K562 (cell line): ENCODE data around the gene SRMS. TPM values are rescaled to one million over a fixed set of nuclear protein-coding genes. Genes with fewer than 3 reads are reported as not detected.

ENCODE experiments used
- ATAC-seq: fragments of 200-7000 bp; cut with Tn5 transposase; 3 replicates; pipeline ENCODE4 v1.9.1; 2020; ENCODE audit warnings: moderate library complexity
- BruUV-seq: library from RNA; stranded (reverse); fragments of 400-500 nt; replicated peaks from 2 replicates; lab custom pipeline; 2021; lab: Mats Ljungman, UMichigan
- CTCF ChIA-PET: fragments of 300-600 bp; formaldehyde crosslinking; extraction: SDS; loops from one replicate; lab custom pipeline; 2021; ENCODE audit warnings: low intra/inter-chr PET ratio; lab: Yijun Ruan, JAX
- POLR2A ChIA-PET: fragments of 300-600, 350-650 bp; sonication (Branson Sonifier 250); formaldehyde crosslinking; extraction: SDS; loops from one replicate; lab custom pipeline; 2021; ENCODE audit warnings: antibody characterized with exemption, inconsistent platforms; lab: Yijun Ruan, JAX
- DNase-seq, 4 experiments: peaks; one replicate each; pipeline versions ENCODE4 v3.0.0 to v3.0.0-alpha.2; 2011 to 2018; ENCODE audit warnings: low spot score in 3 of 4, mixed read lengths in 3 of 4; ENCODE audit errors: extremely low read depth in 1 of 4
- FAIRE-seq: peaks from 2 replicates; lab custom pipeline; 2011; peaks lifted over from hg19 to GRCh38; lab: Jason Lieb, UNC
- H2AFZ ChIP-seq: 2 replicates; pipeline ENCODE4 v1.6.0; 2011; ENCODE audit warnings: low read depth, low read length, control low read depth, inconsistent platforms
- H3K27ac ChIP-seq: fragments of 200-600 bp; 3 replicates; pipeline ENCODE4 v1.8.0; 2011; ENCODE audit warnings: low read depth, mild to moderate bottlenecking, control low read depth, inconsistent platforms, low read length, moderate library complexity, mixed read lengths; ENCODE audit errors: extremely low read depth
- H3K27me3 ChIP-seq, 2 experiments: fragments of 300-600 bp in 1 of 2; 2 replicates in 1 of 2; 3 replicates in 1 of 2; pipeline versions ENCODE4 v1.6.0 to v1.8.0; 2011; ENCODE audit warnings: inconsistent platforms in 2 of 2, low read length in 2 of 2, mild to moderate bottlenecking in 1 of 2, mixed read lengths in 1 of 2, moderate library complexity in 1 of 2; ENCODE audit not compliant: control insufficient read depth in 2 of 2, insufficient read depth in 2 of 2
- H3K36me3 ChIP-seq: fragments of 300-600 bp; 3 replicates; pipeline ENCODE4 v1.8.0; 2011; ENCODE audit warnings: mild to moderate bottlenecking, low read length, inconsistent platforms; ENCODE audit not compliant: control insufficient read depth, insufficient read depth
- H3K4me1 ChIP-seq, 2 experiments: fragments of 200-600 bp in 1 of 2; replicated peaks in 1 of 2; 2 replicates in 1 of 2; 3 replicates in 1 of 2; pipeline versions ENCODE4 v1.5.1 to v1.8.0; 2011; ENCODE audit warnings: inconsistent platforms in 2 of 2, low read length in 2 of 2, mild to moderate bottlenecking in 1 of 2, mixed read lengths in 1 of 2, moderate library complexity in 1 of 2; ENCODE audit not compliant: control insufficient read depth in 2 of 2, insufficient read depth in 2 of 2
- H3K4me2 ChIP-seq: 2 replicates; pipeline ENCODE4 v1.6.1; 2011; ENCODE audit warnings: low read length, control low read depth, inconsistent platforms, mixed read lengths; ENCODE audit not compliant: insufficient read depth
- H3K4me3 ChIP-seq: fragments of 200-600 bp; sonication (generic), shearing (Covaris generic); 2 replicates; pipeline ENCODE4 v1.5.1; 2016; ENCODE audit warnings: control low read depth, inconsistent platforms
- H3K79me2 ChIP-seq: fragments of 200-600 bp; 3 replicates; pipeline ENCODE4 v1.8.0; 2011; ENCODE audit warnings: low read length, inconsistent platforms; ENCODE audit not compliant: control insufficient read depth, insufficient read depth
- H3K9ac ChIP-seq, 2 experiments: 2 replicates each; pipeline versions ENCODE4 v1.6.0 to v1.6.1; 2011; ENCODE audit warnings: low read depth in 2 of 2, low read length in 2 of 2, control low read depth in 1 of 2, inconsistent platforms in 1 of 2, mild to moderate bottlenecking in 1 of 2, mixed read lengths in 1 of 2; ENCODE audit not compliant: insufficient read depth in 1 of 2
- H3K9me1 ChIP-seq: one replicate; pipeline ENCODE4 v1.6.0; 2011; ENCODE audit warnings: inconsistent platforms, mild to moderate bottlenecking, low read length, moderate library complexity; ENCODE audit not compliant: control insufficient read depth, insufficient read depth
- H3K9me3 ChIP-seq: replicated peaks from 2 replicates; pipeline ENCODE4 v1.5.1; 2011; ENCODE audit warnings: low read depth, low read length, inconsistent platforms; ENCODE audit not compliant: control insufficient read depth, insufficient read depth
- H4K20me1 ChIP-seq: replicated peaks from 2 replicates; pipeline ENCODE4 v1.6.1; 2011; ENCODE audit warnings: low read length, inconsistent platforms, mixed read lengths; ENCODE audit not compliant: control insufficient read depth, insufficient read depth
- ATF1 ChIP-seq, 2 experiments: fragments of 450-650 bp in 1 of 2; IDR thresholded peaks; 2 replicates each; pipeline ENCODE4 v1.6.1; 2016; ENCODE audit warnings: missing compliant biosample characterization in 1 of 2, missing genetic modification characterization in 1 of 2
- CBX8 ChIP-seq: fragments of 200-600 bp; sonication (generic); IDR thresholded peaks from 2 replicates; pipeline ENCODE4 v1.6.1; 2012; ENCODE audit warnings: borderline replicate concordance, mixed run types, low read depth, mild to moderate bottlenecking, moderate library complexity, mixed read lengths, low read length, control low read depth, inconsistent platforms; ENCODE audit not compliant: poor library complexity, severe bottlenecking; ENCODE audit errors: extremely low read depth
- CSDE1 ChIP-seq, 2 experiments: fragments of 450-650 bp; IDR thresholded peaks; 2 replicates each; pipeline ENCODE4 v1.6.1; 2016; ENCODE audit warnings: mild to moderate bottlenecking in 1 of 2
- ETS1 ChIP-seq: conservative IDR thresholded peaks from 2 replicates; pipeline ENCODE4 v1.6.1; 2011; ENCODE audit warnings: low read depth, mild to moderate bottlenecking, low read length; ENCODE audit not compliant: control insufficient read depth
- ZNF316 ChIP-seq: fragments of 450-650 bp; IDR thresholded peaks from 2 replicates; pipeline ENCODE4 v1.6.1; 2016
- WGBS: fragments of 100-300 bp; shearing (Covaris generic); methylation state at CpG from one replicate; pipeline ENCODE4 v1.1.6; 2016; ENCODE audit warnings: low coverage, mixed read lengths; ENCODE audit not compliant: insufficient coverage; ENCODE audit errors: missing lambda C conversion rate; 5-methylcytosine and 5-hydroxymethylcytosine counted together
- in situ Hi-C: fragments of 300-500 bp; cut with MboI; formaldehyde crosslinking; loops from 4 replicates; pipeline ENCODE4 v1.15.0; 2018; ENCODE audit warnings: inconsistent platforms, mixed read lengths
- intact Hi-C: fragments of 100-400 bp; cut with micrococcal nuclease; formaldehyde crosslinking; loops from 2 replicates; pipeline ENCODE4 v1.14.2; 2022
- polyA plus RNA-seq, 8 experiments: library from polyadenylated mRNA; depleted of rRNA in 4 of 8; stranded (reverse) in 5 of 8; unstranded in 3 of 8; fragments of >200 nt; fragmentation: Nextera tagmentation in 2 of 8; fragmentation: Illumina TruSeq in 1 of 8; extraction: Ambion mirVana in 2 of 8; extraction: Trizol in 1 of 8; gene quantifications; 2 replicates each; pipeline versions ENCODE4 v1.2.1 to v1.2.3, GENCODE V29; 2011 to 2014; ENCODE audit warnings: inconsistent platforms in 1 of 8, missing spikeins in 1 of 8
- total RNA-seq, 7 experiments: library from RNA; depleted of rRNA in 6 of 7; stranded (reverse); fragments of >200 nt in 6 of 7; fragmentation: Illumina TruSeq in 2 of 7; extraction: Trizol in 2 of 7; gene quantifications; 2 replicates each; pipeline versions ENCODE4 v1.2.1 to v1.2.3, GENCODE V29; 2011 to 2021; ENCODE audit warnings: low replicate concordance in 1 of 7
- TF ChIP-seq, protein P1 (sequence below): sonication (generic); formaldehyde crosslinking; IDR thresholded peaks from 2 replicates; pipeline ENCODE4 v1.9.0; 2022; ENCODE audit warnings: mild to moderate bottlenecking, missing genetic modification reagents
- TF ChIP-seq, protein P2 (sequence below): sonication (generic); formaldehyde crosslinking; IDR thresholded peaks from 2 replicates; pipeline ENCODE4 v1.4.0; 2020; ENCODE audit warnings: mild to moderate bottlenecking, missing genetic modification reagents
- TF ChIP-seq, protein P3 (sequence below): fragments of 450-650 bp; IDR thresholded peaks from 2 replicates; pipeline ENCODE4 v1.6.1; 2016; ENCODE audit warnings: low read depth

Gene SRMS
- total and polyA plus RNA-seq, 9 of the 15 experiments (the other 6 are each of a cell fraction or from before 2014, with no cell fraction given): 0.07 TPM; not detected in 8

DNA sequence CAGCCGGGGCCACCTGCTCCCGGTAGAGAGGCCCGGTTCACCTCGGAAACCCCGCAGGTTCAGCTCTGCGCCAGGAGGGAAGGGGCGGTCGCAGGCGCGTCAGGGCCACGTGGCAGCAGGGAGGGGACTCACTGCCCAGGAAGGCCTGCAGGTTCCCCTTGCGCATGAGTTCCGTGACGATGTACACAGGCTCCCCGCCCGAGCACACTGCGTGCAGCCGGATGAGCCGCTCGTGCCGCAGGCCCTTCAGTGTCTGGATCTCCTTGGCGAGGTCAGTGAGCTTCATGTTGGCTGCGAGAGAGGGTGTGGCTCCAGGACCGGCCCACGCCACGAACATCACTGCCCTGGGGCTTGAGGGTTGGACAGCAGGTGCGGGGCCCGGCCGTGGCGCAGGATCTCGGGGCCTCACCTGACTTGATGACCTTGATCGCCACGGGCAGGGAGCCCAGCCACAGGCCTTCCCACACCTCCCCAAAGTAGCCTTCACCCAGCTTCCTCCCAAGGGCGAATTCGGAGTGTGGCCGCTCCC lies 5.5 kb downstream of the SRMS start (continued):
- TF ChIP-seq, protein P1, sequence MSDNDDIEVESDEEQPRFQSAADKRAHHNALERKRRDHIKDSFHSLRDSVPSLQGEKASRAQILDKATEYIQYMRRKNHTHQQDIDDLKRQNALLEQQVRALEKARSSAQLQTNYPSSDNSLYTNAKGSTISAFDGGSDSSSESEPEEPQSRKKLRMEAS: peak; percentile 51; the same call in 1 of the 2 replicates
- TF ChIP-seq ATF1 (CRISPR knock-in tag; IDR thresholded peaks at IDR 0.05) (no peak), ATF1 (tag; IDR thresholded peaks at IDR 0.05) (peak; percentile 53)
- TF ChIP-seq, all 486 proteins: peak for 10

DNA sequence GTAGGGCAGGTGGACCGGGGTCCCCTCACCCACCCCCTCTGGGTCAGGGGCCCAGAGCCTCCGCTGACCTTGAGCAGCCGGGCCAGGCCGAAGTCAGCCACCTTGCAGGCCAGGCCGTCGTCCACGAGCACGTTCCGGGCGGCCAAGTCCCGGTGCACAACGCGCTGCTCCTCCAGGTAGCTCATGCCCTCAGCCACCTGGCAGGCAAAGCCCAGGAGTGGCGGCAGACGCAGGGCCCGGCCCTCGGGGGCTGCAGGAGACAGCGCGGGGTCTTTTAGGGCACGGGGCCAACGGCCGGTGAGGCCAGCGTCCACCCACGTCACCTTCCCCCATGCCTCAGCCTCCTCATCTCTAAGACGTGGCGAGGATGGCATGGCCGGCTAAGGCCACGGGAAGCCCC lies 6.2 kb downstream of the SRMS start:
- Histone ChIP-seq H3K36me3 (no peaks in the 10 kb centered on the region), H4K20me1 (peaks cover 3% of the 10 kb centered on the region), H3K79me2 (no peaks in the 10 kb centered on the region), H3K9ac (no peak overlapping the region; a peak in 1 of 4 replicates), H3K9me3 (no peaks in the 10 kb centered on the region), H3K9me1 (no peaks in the 10 kb centered on the region), H3K27ac (no peak overlapping the region), H3K4me2 (no peak overlapping the region), H2AFZ (no peak overlapping the region), H3K4me1 (peaks cover 6 to 91% of the 10 kb centered on the region in 2 experiments; a peak in 4 of 5 replicates), H3K4me3 (no peak overlapping the region), H3K27me3 (peaks cover 0 to 34% of the 10 kb centered on the region in 2 experiments; a peak in 3 of 5 replicates)
- CTCF ChIA-PET: no interaction called here
- in situ Hi-C loops (no loop called here), intact Hi-C loops (no loop called here)
- POLR2A ChIA-PET: no interaction called here
- no peak for DNase-seq
- 75% methylated on average over 14 of the region's 28 CpGs for WGBS
- ATAC-seq: no peak
- FAIRE-seq: no peak
- BruUV-seq: no TSS peak
- TF ChIP-seq ZNF316: no peak
- TF ChIP-seq, protein P2, sequence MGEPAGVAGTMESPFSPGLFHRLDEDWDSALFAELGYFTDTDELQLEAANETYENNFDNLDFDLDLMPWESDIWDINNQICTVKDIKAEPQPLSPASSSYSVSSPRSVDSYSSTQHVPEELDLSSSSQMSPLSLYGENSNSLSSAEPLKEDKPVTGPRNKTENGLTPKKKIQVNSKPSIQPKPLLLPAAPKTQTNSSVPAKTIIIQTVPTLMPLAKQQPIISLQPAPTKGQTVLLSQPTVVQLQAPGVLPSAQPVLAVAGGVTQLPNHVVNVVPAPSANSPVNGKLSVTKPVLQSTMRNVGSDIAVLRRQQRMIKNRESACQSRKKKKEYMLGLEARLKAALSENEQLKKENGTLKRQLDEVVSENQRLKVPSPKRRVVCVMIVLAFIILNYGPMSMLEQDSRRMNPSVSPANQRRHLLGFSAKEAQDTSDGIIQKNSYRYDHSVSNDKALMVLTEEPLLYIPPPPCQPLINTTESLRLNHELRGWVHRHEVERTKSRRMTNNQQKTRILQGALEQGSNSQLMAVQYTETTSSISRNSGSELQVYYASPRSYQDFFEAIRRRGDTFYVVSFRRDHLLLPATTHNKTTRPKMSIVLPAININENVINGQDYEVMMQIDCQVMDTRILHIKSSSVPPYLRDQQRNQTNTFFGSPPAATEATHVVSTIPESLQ: no peak
- TF ChIP-seq ETS1: no peak
- no peak for TF ChIP-seq CBX8
- TF ChIP-seq, protein P3, sequence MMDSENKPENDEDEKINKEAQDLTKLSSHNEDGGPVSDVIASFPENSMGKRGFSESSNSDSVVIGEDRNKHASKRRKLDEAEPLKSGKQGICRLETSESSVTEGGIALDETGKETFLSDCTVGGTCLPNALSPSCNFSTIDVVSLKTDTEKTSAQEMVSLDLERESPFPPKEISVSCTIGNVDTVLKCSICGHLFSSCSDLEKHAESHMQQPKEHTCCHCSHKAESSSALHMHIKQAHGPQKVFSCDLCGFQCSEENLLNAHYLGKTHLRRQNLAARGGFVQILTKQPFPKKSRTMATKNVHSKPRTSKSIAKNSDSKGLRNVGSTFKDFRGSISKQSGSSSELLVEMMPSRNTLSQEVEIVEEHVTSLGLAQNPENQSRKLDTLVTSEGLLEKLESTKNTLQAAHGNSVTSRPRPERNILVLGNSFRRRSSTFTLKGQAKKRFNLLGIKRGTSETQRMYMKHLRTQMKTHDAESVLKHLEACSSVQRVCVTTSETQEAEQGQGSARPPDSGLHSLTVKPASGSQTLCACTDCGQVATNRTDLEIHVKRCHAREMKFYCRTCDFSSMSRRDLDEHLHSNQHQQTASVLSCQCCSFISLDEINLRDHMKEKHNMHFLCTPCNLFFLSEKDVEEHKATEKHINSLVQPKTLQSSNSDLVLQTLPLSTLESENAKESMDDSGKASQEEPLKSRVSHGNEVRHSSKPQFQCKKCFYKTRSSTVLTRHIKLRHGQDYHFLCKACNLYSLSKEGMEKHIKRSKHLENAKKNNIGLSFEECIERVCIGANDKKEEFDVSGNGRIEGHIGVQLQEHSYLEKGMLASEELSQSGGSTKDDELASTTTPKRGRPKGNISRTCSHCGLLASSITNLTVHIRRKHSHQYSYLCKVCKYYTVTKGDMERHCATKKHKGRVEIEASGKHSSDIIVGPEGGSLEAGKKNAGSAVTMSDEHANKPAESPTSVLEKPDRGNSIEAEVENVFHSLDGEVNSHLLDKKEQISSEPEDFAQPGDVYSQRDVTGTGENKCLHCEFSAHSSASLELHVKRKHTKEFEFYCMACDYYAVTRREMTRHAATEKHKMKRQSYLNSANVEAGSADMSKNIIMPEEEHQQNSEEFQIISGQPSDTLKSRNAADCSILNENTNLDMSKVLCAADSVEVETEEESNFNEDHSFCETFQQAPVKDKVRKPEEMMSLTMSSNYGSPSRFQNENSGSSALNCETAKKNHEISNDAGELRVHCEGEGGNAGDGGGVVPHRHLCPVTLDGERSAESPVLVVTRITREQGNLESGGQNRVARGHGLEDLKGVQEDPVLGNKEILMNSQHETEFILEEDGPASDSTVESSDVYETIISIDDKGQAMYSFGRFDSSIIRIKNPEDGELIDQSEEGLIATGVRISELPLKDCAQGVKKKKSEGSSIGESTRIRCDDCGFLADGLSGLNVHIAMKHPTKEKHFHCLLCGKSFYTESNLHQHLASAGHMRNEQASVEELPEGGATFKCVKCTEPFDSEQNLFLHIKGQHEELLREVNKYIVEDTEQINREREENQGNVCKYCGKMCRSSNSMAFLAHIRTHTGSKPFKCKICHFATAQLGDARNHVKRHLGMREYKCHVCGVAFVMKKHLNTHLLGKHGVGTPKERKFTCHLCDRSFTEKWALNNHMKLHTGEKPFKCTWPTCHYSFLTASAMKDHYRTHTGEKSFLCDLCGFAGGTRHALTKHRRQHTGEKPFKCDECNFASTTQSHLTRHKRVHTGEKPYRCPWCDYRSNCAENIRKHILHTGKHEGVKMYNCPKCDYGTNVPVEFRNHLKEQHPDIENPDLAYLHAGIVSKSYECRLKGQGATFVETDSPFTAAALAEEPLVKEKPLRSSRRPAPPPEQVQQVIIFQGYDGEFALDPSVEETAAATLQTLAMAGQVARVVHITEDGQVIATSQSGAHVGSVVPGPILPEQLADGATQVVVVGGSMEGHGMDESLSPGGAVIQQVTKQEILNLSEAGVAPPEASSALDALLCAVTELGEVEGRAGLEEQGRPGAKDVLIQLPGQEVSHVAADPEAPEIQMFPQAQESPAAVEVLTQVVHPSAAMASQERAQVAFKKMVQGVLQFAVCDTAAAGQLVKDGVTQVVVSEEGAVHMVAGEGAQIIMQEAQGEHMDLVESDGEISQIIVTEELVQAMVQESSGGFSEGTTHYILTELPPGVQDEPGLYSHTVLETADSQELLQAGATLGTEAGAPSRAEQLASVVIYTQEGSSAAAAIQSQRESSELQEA: no peak
- no peak for TF ChIP-seq CSDE1 (IDR thresholded peaks at IDR 0.05)
